ENCODE data around the gene ZNF326. TPM values are rescaled to one million over a fixed set of nuclear protein-coding genes. Genes with fewer than 3 reads are reported as not detected.
A peak's percentile ranks its signal among the peaks of the same experiment; 100 is the strongest.
"Not testable (repeated sequence)": the region's sequence is repeated elsewhere in the genome, so short reads cannot be mapped to it uniquely, and the experiment has no call there.

Gene ZNF326
- total RNA-seq, 1 experiment from 2014 or later, result 14.7 TPM

DNA sequence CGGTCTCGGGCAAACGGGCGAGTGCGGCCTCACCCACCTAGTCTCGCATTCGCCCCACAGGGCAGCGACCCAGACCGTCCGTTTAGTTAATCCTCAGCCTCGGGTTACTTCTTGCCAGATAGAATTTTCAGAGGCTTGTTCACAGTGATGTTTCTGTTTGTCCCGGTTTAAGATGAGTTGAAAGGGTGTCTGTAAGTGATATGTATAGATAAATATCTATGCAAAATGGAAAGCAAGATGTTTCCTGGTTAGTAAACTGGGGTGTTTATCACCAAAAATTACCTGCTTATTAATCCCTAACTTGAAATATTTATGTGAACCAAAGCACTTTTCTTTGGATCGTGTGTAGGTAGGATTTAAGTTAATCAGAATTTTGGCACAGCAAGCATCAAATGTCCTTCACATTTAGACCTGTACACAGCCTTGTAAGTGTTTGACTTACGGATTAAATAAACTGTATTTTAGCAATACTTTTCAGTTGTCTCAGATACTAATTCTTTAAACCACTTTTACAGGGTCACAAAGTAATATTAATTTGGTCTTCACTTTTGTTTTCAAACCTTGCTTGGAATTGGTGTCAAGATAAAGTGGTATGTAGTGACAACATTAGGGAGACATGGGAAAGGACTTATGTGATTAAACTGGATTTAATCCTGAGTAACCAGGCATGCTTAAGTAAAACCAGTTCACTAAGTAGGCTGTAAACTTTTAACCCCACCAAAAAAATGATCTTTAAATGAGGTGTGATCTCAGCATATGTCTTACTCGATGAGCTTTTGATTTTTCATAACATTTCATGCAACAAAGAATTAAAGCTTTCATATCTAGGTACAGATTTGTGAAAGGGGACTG, 914 bp downstream of the ZNF326 start:
- H3K9me2 ChIP-seq (replicated peaks; ENCODE audit: insufficient read depth, low read length), result no peaks in the 10 kb centered on the region
- peaks cover 58% of the 10 kb centered on the region for H3K79me2 ChIP-seq (ENCODE audit: low read length)
- peaks cover 20% of the 10 kb centered on the region; the same call in 1 of the 2 replicates for H3K36me3 ChIP-seq (ENCODE audit: insufficient read depth, low read length)
- peak overlapping the region; percentile 92 for H3K4me3 ChIP-seq (ENCODE audit: low read length)
- peak overlapping the region; percentile 65 for H3K27ac ChIP-seq (ENCODE audit: low read length)
- no peaks in the 10 kb centered on the region for H3K9me3 ChIP-seq (ENCODE audit: low read length)
- peak overlapping the region; percentile 91 for H3K9ac ChIP-seq (ENCODE audit: low read length)
- H4K20me1 ChIP-seq (ENCODE audit: insufficient read depth, low read depth, low read length), result peaks cover 6% of the 10 kb centered on the region; the same call in 1 of the 2 replicates
- H3K4me1 ChIP-seq (ENCODE audit: low read length), result peaks cover 66% of the 10 kb centered on the region
- no peak for DNase-seq
- H2AFZ ChIP-seq (ENCODE audit: low read length), result 0 out of 2 replicates have a peak overlapping the region, but pooled peaks have one; percentile 54
- H3K27me3 ChIP-seq (ENCODE audit: low read length), result no peaks in the 10 kb centered on the region
- peak overlapping the region; percentile 94 for H3K4me2 ChIP-seq (ENCODE audit: low read depth, low read length, poor library complexity, severe bottlenecking)

DNA sequence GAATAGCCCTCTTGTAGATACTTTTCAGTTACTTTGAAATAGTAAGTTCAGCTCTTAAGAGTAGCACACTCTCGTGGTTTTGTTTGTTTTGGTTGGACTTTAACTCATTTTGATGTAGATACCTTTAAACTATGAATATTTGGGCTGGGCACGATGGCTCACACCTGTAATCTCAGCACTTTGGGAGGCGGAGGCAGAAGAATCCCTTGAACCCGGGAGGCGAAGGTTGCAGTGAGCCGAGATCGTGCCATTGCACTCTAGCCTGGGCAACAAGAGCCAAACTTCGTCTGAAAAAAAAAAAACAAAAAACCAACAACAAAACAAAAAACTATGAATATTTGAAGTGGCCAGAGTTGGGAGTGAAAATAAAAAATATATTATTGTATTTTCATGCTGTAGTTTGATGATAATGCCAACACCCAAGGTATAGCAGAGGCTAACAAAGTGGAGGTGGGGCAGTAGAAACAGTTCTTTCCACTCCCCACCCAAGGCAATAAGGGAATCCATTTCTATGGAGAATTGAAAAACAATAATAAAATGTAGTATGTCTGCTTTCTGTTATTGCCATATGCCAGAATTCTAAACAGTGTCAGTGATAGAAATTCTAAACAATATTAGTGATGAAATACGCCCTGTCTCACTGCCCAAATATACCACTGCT, 1.7 kb downstream of the ZNF326 start:
- Histone ChIP-seq H4K20me1 (ENCODE audit: insufficient read depth, low read depth, low read length) (peaks cover 6% of the 10 kb centered on the region; the same call in 1 of the 2 replicates), H2AFZ (ENCODE audit: low read length) (no peak overlapping the region), H3K4me3 (ENCODE audit: low read length) (peak overlapping the region; percentile 92), H3K9ac (ENCODE audit: low read length) (peak overlapping the region; percentile 91), H3K4me1 (ENCODE audit: low read length) (peaks cover 59% of the 10 kb centered on the region), H3K36me3 (ENCODE audit: insufficient read depth, low read length) (peaks cover 23% of the 10 kb centered on the region; the same call in 1 of the 2 replicates), H3K79me2 (ENCODE audit: low read length) (peaks cover 66% of the 10 kb centered on the region), H3K27ac (ENCODE audit: low read length) (no peak overlapping the region), H3K4me2 (ENCODE audit: low read depth, low read length, poor library complexity, severe bottlenecking) (peak overlapping the region; percentile 94), H3K9me3 (ENCODE audit: low read length) (no peaks in the 10 kb centered on the region), H3K9me2 (replicated peaks; ENCODE audit: insufficient read depth, low read length) (no peaks in the 10 kb centered on the region), H3K27me3 (ENCODE audit: low read length) (no peaks in the 10 kb centered on the region)
- no peak for DNase-seq

DNA sequence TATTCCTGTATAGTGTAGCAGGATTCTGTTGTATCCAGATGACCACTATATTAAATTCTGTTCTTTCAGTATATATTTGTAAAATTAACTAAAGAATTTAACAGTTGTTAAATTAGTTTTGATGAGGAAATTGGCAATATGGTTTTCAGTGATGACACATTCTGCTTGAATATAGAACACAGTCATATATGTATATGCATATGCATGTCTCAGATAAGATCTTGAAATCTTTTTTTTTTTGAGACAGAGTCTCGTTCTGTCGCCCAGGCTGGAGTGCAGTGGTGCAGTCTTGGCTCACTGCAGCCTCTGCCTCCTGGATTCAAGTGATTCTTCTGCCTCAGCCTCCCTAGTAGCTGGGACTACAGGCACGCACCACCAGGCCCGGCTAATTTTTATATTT, 2.2 kb downstream of the ZNF326 start:
- H3K9me3 ChIP-seq (ENCODE audit: low read length); H2AFZ ChIP-seq (ENCODE audit: low read length); H3K27ac ChIP-seq (ENCODE audit: low read length); H3K9ac ChIP-seq (ENCODE audit: low read length); H3K27me3 ChIP-seq (ENCODE audit: low read length); DNase-seq; H4K20me1 ChIP-seq (ENCODE audit: insufficient read depth, low read depth, low read length); H3K9me2 ChIP-seq (replicated peaks; ENCODE audit: insufficient read depth, low read length): not testable (repeated sequence)
- peaks cover 72% of the 10 kb centered on the region for H3K79me2 ChIP-seq (ENCODE audit: low read length)
- peak overlapping the region; percentile 92; the same call in 1 of the 2 replicates for H3K4me3 ChIP-seq (ENCODE audit: low read length)
- peak overlapping the region; percentile 94 for H3K4me2 ChIP-seq (ENCODE audit: low read depth, low read length, poor library complexity, severe bottlenecking)
- peaks cover 23% of the 10 kb centered on the region; the same call in 1 of the 2 replicates for H3K36me3 ChIP-seq (ENCODE audit: insufficient read depth, low read length)
- H3K4me1 ChIP-seq (ENCODE audit: low read length), result peaks cover 53% of the 10 kb centered on the region

DNA sequence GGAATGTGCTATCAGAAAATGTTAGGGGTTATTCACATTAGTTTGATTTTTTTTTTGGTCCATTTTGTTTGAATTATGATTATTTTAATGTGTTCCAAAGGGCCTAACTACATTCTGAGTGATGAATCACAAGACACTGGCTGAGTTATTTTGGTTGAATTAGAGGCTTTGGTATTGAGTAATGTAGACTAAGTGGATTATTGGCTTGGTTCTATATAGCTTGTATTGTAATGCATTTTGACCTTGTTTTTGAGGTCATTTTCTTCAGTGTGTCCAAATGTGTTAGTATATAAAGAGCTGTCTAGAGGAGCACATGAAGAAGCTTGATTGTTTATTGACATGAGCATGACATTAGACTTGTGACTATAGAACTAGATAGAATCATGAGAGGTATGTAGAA, 3.4 kb downstream of the ZNF326 start:
- H3K27ac ChIP-seq (ENCODE audit: low read length), result no peak overlapping the region
- no peaks in the 10 kb centered on the region for H3K27me3 ChIP-seq (ENCODE audit: low read length)
- H3K9ac ChIP-seq (ENCODE audit: low read length), result no peak overlapping the region
- H4K20me1 ChIP-seq (ENCODE audit: insufficient read depth, low read depth, low read length), result peaks cover 6% of the 10 kb centered on the region; the same call in 1 of the 2 replicates
- no peaks in the 10 kb centered on the region for H3K9me2 ChIP-seq (replicated peaks; ENCODE audit: insufficient read depth, low read length)
- H3K4me1 ChIP-seq (ENCODE audit: low read length), result peaks cover 45% of the 10 kb centered on the region
- DNase-seq, result no peak
- H3K4me3 ChIP-seq (ENCODE audit: low read length), result no peak overlapping the region
- peak overlapping the region; percentile 27 for H3K4me2 ChIP-seq (ENCODE audit: low read depth, low read length, poor library complexity, severe bottlenecking)
- no peaks in the 10 kb centered on the region for H3K9me3 ChIP-seq (ENCODE audit: low read length)
- peaks cover 29% of the 10 kb centered on the region; the same call in 1 of the 2 replicates for H3K36me3 ChIP-seq (ENCODE audit: insufficient read depth, low read length)
- no peak overlapping the region for H2AFZ ChIP-seq (ENCODE audit: low read length)
- peaks cover 83% of the 10 kb centered on the region for H3K79me2 ChIP-seq (ENCODE audit: low read length)

- H3K4me3 ChIP-seq (ENCODE audit: low read length), result no peak overlapping the region
- H3K9me2 ChIP-seq (replicated peaks; ENCODE audit: insufficient read depth, low read length), result no peaks in the 10 kb centered on the region
- no peak overlapping the region for H3K9ac ChIP-seq (ENCODE audit: low read length)
- peaks cover 91% of the 10 kb centered on the region for H3K79me2 ChIP-seq (ENCODE audit: low read length)
- no peak overlapping the region for H3K27ac ChIP-seq (ENCODE audit: low read length)
- no peaks in the 10 kb centered on the region for H3K27me3 ChIP-seq (ENCODE audit: low read length)
- H3K36me3 ChIP-seq (ENCODE audit: insufficient read depth, low read length), result peaks cover 31% of the 10 kb centered on the region; the same call in 1 of the 2 replicates
- no peaks in the 10 kb centered on the region for H3K9me3 ChIP-seq (ENCODE audit: low read length)
- no peak for DNase-seq
- H3K4me1 ChIP-seq (ENCODE audit: low read length), result peaks cover 46% of the 10 kb centered on the region
- no peak overlapping the region for H3K4me2 ChIP-seq (ENCODE audit: low read depth, low read length, poor library complexity, severe bottlenecking)
- H4K20me1 ChIP-seq (ENCODE audit: insufficient read depth, low read depth, low read length), result peaks cover 6% of the 10 kb centered on the region; the same call in 1 of the 2 replicates
- H2AFZ ChIP-seq (ENCODE audit: low read length), result no peak overlapping the region
Measured at GRCh38 chr1:89999208-89999607, 4.3 kb downstream of the ZNF326 start.

- Histone ChIP-seq H3K27me3 (ENCODE audit: low read length) (no peaks in the 10 kb centered on the region), H3K4me2 (ENCODE audit: low read depth, low read length, poor library complexity, severe bottlenecking) (no peak overlapping the region), H3K36me3 (ENCODE audit: insufficient read depth, low read length) (peaks cover 32% of the 10 kb centered on the region; the same call in 1 of the 2 replicates), H4K20me1 (ENCODE audit: insufficient read depth, low read depth, low read length) (peaks cover 6% of the 10 kb centered on the region; the same call in 1 of the 2 replicates), H2AFZ (ENCODE audit: low read length) (no peak overlapping the region), H3K79me2 (ENCODE audit: low read length) (peaks cover 95% of the 10 kb centered on the region), H3K4me3 (ENCODE audit: low read length) (no peak overlapping the region), H3K9me3 (ENCODE audit: low read length) (no peaks in the 10 kb centered on the region), H3K27ac (ENCODE audit: low read length) (no peak overlapping the region), H3K4me1 (ENCODE audit: low read length) (peaks cover 44% of the 10 kb centered on the region), H3K9ac (ENCODE audit: low read length) (no peak overlapping the region), H3K9me2 (replicated peaks; ENCODE audit: insufficient read depth, low read length) (no peaks in the 10 kb centered on the region)
- no peak for DNase-seq
Measured at GRCh38 chr1:89999628-90000027, 4.7 kb downstream of the ZNF326 start.

- peak; percentile 63 for DNase-seq
- no peak overlapping the region for H3K4me2 ChIP-seq (ENCODE audit: low read depth, low read length, poor library complexity, severe bottlenecking)
- H3K36me3 ChIP-seq (ENCODE audit: insufficient read depth, low read length), result peaks cover 41% of the 10 kb centered on the region; the same call in 1 of the 2 replicates
- H3K9me3 ChIP-seq (ENCODE audit: low read length), result no peaks in the 10 kb centered on the region
- H2AFZ ChIP-seq (ENCODE audit: low read length), result no peak overlapping the region
- H3K4me1 ChIP-seq (ENCODE audit: low read length), result peaks cover 40% of the 10 kb centered on the region
- no peak overlapping the region for H3K9ac ChIP-seq (ENCODE audit: low read length)
- no peak overlapping the region for H3K4me3 ChIP-seq (ENCODE audit: low read length)
- peaks cover 4% of the 10 kb centered on the region; the same call in 1 of the 2 replicates for H4K20me1 ChIP-seq (ENCODE audit: insufficient read depth, low read depth, low read length)
- H3K27ac ChIP-seq (ENCODE audit: low read length), result no peak overlapping the region
- peaks cover 98% of the 10 kb centered on the region for H3K79me2 ChIP-seq (ENCODE audit: low read length)
- no peaks in the 10 kb centered on the region for H3K27me3 ChIP-seq (ENCODE audit: low read length)
- H3K9me2 ChIP-seq (replicated peaks; ENCODE audit: insufficient read depth, low read length), result no peaks in the 10 kb centered on the region
Measured at GRCh38 chr1:90000934-90001676, 6.2 kb downstream of the ZNF326 start.
